ENCODE results near the gene MECP2. TPM values are rescaled to one million over a fixed set of nuclear protein-coding genes. Genes with fewer than 3 reads are reported as not detected.

Gene MECP2
- total RNA-seq, 1 donor from 2014 or later = 57.6 TPM

DNA sequence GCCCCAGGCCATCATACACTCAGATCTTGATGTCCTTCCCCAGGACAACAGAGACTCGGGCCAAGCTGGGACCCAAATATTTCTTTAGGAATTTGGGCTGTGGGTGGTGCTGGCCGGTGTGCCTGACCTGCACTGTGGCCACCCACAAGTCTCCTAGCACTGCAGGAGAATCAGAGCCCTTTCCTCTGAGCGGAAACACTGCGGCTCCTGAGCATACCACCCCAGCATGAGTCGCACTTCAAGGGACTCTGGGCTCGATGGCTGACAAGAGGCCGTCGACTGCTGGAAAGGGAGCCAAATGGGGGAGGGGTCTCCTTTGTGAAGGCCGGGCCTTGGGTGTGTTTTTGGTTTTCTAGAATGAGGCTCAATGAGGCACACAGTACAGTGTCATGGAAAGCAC lies 64.9 kb downstream of the MECP2 start:
- DNase-seq (no peak), ATAC-seq (no peak)
- no peaks in the 10 kb centered on the region for H3K4me1 ChIP-seq
- intact Hi-C loops (cut with DNase I) = no loop called here
- H3K36me3 ChIP-seq = peaks cover 43% of the 10 kb centered on the region
- H3K27ac ChIP-seq = no peak overlapping the region
- no peaks in the 10 kb centered on the region for H3K27me3 ChIP-seq (ENCODE audit: low read depth)
- H3K9me3 ChIP-seq = no peaks in the 10 kb centered on the region
- no peak for TF ChIP-seq CTCF (IDR thresholded peaks at IDR 0.05)
- no peak overlapping the region for H3K4me3 ChIP-seq

DNA sequence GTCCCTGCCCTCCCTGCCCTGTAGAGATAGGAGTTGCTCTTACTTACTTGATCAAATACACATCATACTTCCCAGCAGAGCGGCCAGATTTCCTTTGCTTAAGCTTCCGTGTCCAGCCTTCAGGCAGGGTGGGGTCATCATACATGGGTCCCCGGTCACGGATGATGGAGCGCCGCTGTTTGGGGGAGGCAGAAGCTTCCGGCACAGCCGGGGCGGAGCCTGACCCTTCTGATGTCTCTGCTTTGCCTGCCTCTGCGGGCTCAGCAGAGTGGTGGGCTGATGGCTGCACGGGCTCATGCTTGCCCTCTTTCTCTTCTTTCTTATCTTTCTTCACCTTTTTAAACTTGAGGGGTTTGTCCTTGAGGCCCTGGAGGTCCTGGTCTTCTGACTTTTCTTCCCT lies 65.4 kb downstream of the MECP2 start:
- no peaks in the 10 kb centered on the region for H3K9me3 ChIP-seq
- no peak for DNase-seq
- H3K4me3 ChIP-seq = no peak overlapping the region
- no peaks in the 10 kb centered on the region for H3K27me3 ChIP-seq (ENCODE audit: low read depth)
- peaks cover 47% of the 10 kb centered on the region for H3K36me3 ChIP-seq
- no peak for TF ChIP-seq CTCF (IDR thresholded peaks at IDR 0.05)
- H3K4me1 ChIP-seq = no peaks in the 10 kb centered on the region
- no peak overlapping the region for H3K27ac ChIP-seq
- intact Hi-C loops (cut with DNase I) = no loop called here
- no peak for ATAC-seq

- Histone ChIP-seq H3K36me3 (peaks cover 52% of the 10 kb centered on the region), H3K4me3 (no peak overlapping the region), H3K27me3 (ENCODE audit: low read depth) (no peaks in the 10 kb centered on the region), H3K4me1 (no peaks in the 10 kb centered on the region), H3K27ac (no peak overlapping the region), H3K9me3 (no peaks in the 10 kb centered on the region)
- intact Hi-C loops (cut with DNase I) = no loop called here
- DNase-seq (no peak), ATAC-seq (no peak)
- no peak for TF ChIP-seq CTCF (IDR thresholded peaks at IDR 0.05)
Measured at GRCh38 chrX:154030715-154031305, 66.7 kb downstream of the MECP2 start.

GRCh38 chrX:154030266-154030665 lies 67.3 kb downstream of the MECP2 start:
- H3K4me1 ChIP-seq = no peaks in the 10 kb centered on the region
- DNase-seq (no peak), ATAC-seq (no peak)
- peaks cover 52% of the 10 kb centered on the region for H3K36me3 ChIP-seq
- H3K4me3 ChIP-seq = no peak overlapping the region
- TF ChIP-seq CTCF (IDR thresholded peaks at IDR 0.05) = no peak
- no peaks in the 10 kb centered on the region for H3K9me3 ChIP-seq
- no peak overlapping the region for H3K27ac ChIP-seq
- intact Hi-C loops (cut with DNase I) = no loop called here
- H3K27me3 ChIP-seq (ENCODE audit: low read depth) = no peaks in the 10 kb centered on the region

DNA sequence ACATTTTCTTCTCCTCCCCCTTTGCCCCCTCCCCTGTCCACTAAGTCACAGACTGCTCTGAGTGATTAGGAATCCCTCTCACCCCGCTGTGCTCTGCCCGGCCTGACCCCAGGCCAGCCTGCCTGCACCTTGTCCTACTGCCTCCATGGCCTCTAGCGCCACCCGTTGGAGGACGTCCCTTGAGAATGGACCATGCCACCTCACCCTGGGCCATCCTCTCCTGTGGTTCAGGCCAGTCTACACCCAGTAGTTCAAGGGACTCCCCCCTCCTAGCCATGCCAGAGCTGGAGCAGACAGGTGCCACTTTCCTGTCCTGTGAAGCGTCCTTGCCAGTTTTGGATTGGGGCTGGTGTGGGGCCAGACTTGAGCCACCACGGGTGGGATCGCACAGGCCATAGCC lies 68.1 kb downstream of the MECP2 start:
- no peak for TF ChIP-seq CTCF (IDR thresholded peaks at IDR 0.05)
- DNase-seq = no peak
- Histone ChIP-seq H3K9me3 (no peaks in the 10 kb centered on the region), H3K27me3 (ENCODE audit: low read depth) (no peaks in the 10 kb centered on the region), H3K4me3 (no peak overlapping the region), H3K27ac (no peak overlapping the region), H3K4me1 (no peaks in the 10 kb centered on the region), H3K36me3 (peaks cover 52% of the 10 kb centered on the region)
- intact Hi-C loops (cut with DNase I) = no loop called here
- peak in 1 of 2 donors; percentile 13 for ATAC-seq

Data from lower lobe of right lung (tissue), 2 donors.